GM12878 (cell line): Measurements from ENCODE around the gene DCUN1D4. TPM values are rescaled to one million over a fixed set of nuclear protein-coding genes. Genes with fewer than 3 reads are reported as not detected.

ENCODE experiments used
- ATAC-seq: fragments of 200-7000 bp; cut with Tn5 transposase; 3 replicates; pipeline ENCODE4 v1.9.1; 2020; ENCODE audit warnings: mild to moderate bottlenecking, moderate library complexity
- BruUV-seq: library from RNA; stranded (reverse); fragments of 400-500 nt; replicated peaks from 2 replicates; lab custom pipeline; 2021; lab: Mats Ljungman, UMichigan
- CTCF ChIA-PET: fragments of 300-600 bp; sonication (Branson Sonifier 250); formaldehyde crosslinking; extraction: SDS; loops from one replicate; lab custom pipeline; 2021; ENCODE audit warnings: inconsistent platforms; lab: Yijun Ruan, JAX
- POLR2A ChIA-PET: fragments of 350-600 bp; formaldehyde crosslinking; extraction: SDS; loops from one replicate; lab custom pipeline; 2021; ENCODE audit warnings: inconsistent platforms; lab: Charles Lee
- RAD21 ChIA-PET: fragments of 300-600 bp; sonication (Branson Sonifier 250); formaldehyde crosslinking; loops from one replicate; lab custom pipeline; 2023; ENCODE audit warnings: antibody characterized with exemption; ENCODE audit not compliant: unreplicated experiment; lab: Charles Lee
- SMC1A ChIA-PET: fragments of 300-600 bp; sonication (Branson Sonifier 250); formaldehyde crosslinking; loops from one replicate; lab custom pipeline; 2023; ENCODE audit not compliant: unreplicated experiment, uncharacterized antibody; lab: Charles Lee
- DNase-seq: peaks from one replicate; pipeline ENCODE4 v3.0.0-alpha.2; 2011; ENCODE audit warnings: low read depth, low spot score
- FAIRE-seq: peaks from 3 replicates; lab custom pipeline; 2011; peaks lifted over from hg19 to GRCh38; lab: Jason Lieb, UNC
- H2AFZ ChIP-seq: 2 replicates; pipeline ENCODE4 v1.6.0; 2011; ENCODE audit warnings: low read depth, low read length, control low read depth; ENCODE audit not compliant: control insufficient read depth
- H3K27ac ChIP-seq: 2 replicates; pipeline ENCODE4 v1.5.1; 2011; ENCODE audit warnings: control low read depth; ENCODE audit not compliant: control insufficient read depth, insufficient read depth
- H3K27me3 ChIP-seq, 2 experiments: replicated peaks in 1 of 2; 2 replicates each; pipeline versions ENCODE4 v1.6.0 to v1.6.1; 2011; ENCODE audit warnings: low read length in 1 of 2; ENCODE audit not compliant: control insufficient read depth in 2 of 2, insufficient read depth in 2 of 2
- H3K36me3 ChIP-seq, 2 experiments: 2 replicates each; pipeline ENCODE4 v1.5.1; 2011; ENCODE audit warnings: low read length in 1 of 2; ENCODE audit not compliant: control insufficient read depth in 2 of 2, insufficient read depth in 2 of 2
- H3K4me1 ChIP-seq: 2 replicates; pipeline ENCODE4 v1.6.1; 2011; ENCODE audit warnings: mild to moderate bottlenecking, low read length, moderate library complexity, mixed read lengths; ENCODE audit not compliant: control insufficient read depth, insufficient read depth
- H3K4me2 ChIP-seq: 2 replicates; pipeline ENCODE4 v1.6.0; 2011; ENCODE audit warnings: control low read depth; ENCODE audit not compliant: control insufficient read depth, insufficient read depth
- H3K4me3 ChIP-seq: fragments of 200-600 bp; sonication (generic); 2 replicates; pipeline ENCODE4 v1.5.1; 2016
- H3K79me2 ChIP-seq: 2 replicates; pipeline ENCODE4 v1.6.0; 2011; ENCODE audit warnings: low read length; ENCODE audit not compliant: control insufficient read depth, insufficient read depth
- H3K9ac ChIP-seq: 2 replicates; pipeline ENCODE4 v1.8.0; 2011; ENCODE audit warnings: low read length, control low read depth, mixed read lengths; ENCODE audit not compliant: control insufficient read depth, insufficient read depth
- H3K9me3 ChIP-seq: replicated peaks from 3 replicates; pipeline ENCODE4 v1.5.1; 2011; ENCODE audit warnings: mild to moderate bottlenecking, low read length; ENCODE audit not compliant: control insufficient read depth, insufficient read depth
- H4K20me1 ChIP-seq: 2 replicates; pipeline ENCODE4 v1.6.0; 2011; ENCODE audit not compliant: control insufficient read depth, insufficient read depth
- ATF7 ChIP-seq: fragments of 450-650 bp; IDR thresholded peaks from 2 replicates; pipeline ENCODE4 v1.6.1; 2016; ENCODE audit warnings: low read depth, mild to moderate bottlenecking
- CBFB ChIP-seq: IDR thresholded peaks from 2 replicates; pipeline ENCODE4 v1.6.1; 2016; ENCODE audit warnings: antibody characterized with exemption, low read depth
- CHD1 ChIP-seq: IDR thresholded peaks from 2 replicates; pipeline ENCODE4 v1.6.1; 2012; ENCODE audit warnings: low read depth, low read length, improper control_type of control experiment
- CTCF ChIP-seq, 3 experiments: IDR thresholded peaks in 2 of 3; conservative IDR thresholded peaks in 1 of 3; 2 replicates each; pipeline ENCODE4 v1.5.1; 2011; ENCODE audit warnings: low read depth in 3 of 3, low read length in 3 of 3, mild to moderate bottlenecking in 3 of 3, control low read depth in 2 of 3, moderate library complexity in 2 of 3, inconsistent platforms in 1 of 3, mixed read lengths in 1 of 3; ENCODE audit not compliant: control insufficient read depth in 2 of 3, insufficient read depth in 1 of 3; ENCODE audit errors: extremely low read depth in 1 of 3
- DPF2 ChIP-seq: fragments of 450-650 bp; IDR thresholded peaks from 2 replicates; pipeline ENCODE4 v1.6.1; 2017; ENCODE audit warnings: mild to moderate bottlenecking
- E2F8 ChIP-seq: fragments of 450-650 bp; IDR thresholded peaks from 2 replicates; pipeline ENCODE4 v1.6.1; 2018; ENCODE audit warnings: mild to moderate bottlenecking, low read depth, moderate library complexity; ENCODE audit not compliant: partially characterized antibody
- ELK1 ChIP-seq: IDR thresholded peaks from 2 replicates; pipeline ENCODE4 v1.6.1; 2012; ENCODE audit warnings: low read depth, low read length, improper control_type of control experiment
- IRF3 ChIP-seq: fragments of 450-650 bp; IDR thresholded peaks from 2 replicates; pipeline ENCODE4 v1.6.1; 2014; ENCODE audit warnings: mild to moderate bottlenecking
- MTA3 ChIP-seq: IDR thresholded peaks from 2 replicates; pipeline ENCODE4 v1.6.1; 2012; ENCODE audit warnings: low read length, inconsistent platforms, borderline replicate concordance
- PAX8 ChIP-seq: fragments of 450-650 bp; IDR thresholded peaks from 2 replicates; pipeline ENCODE4 v1.6.1; 2017; ENCODE audit warnings: mild to moderate bottlenecking, moderate library complexity
- POLR2AphosphoS2 ChIP-seq: IDR thresholded peaks from 2 replicates; pipeline ENCODE4 v1.6.1; 2011; ENCODE audit warnings: low read depth, mild to moderate bottlenecking, low read length, improper control_type of control experiment, moderate library complexity
- RAD51 ChIP-seq: fragments of 450-650 bp; IDR thresholded peaks from 2 replicates; pipeline ENCODE4 v1.6.1; 2016; ENCODE audit warnings: moderate library complexity, mild to moderate bottlenecking, inconsistent platforms
- RELA ChIP-seq: fragments of 450-650 bp; IDR thresholded peaks from 2 replicates; pipeline ENCODE4 v1.8.0; 2014; ENCODE audit warnings: borderline replicate concordance; ENCODE audit not compliant: partially characterized antibody
- SPI1 ChIP-seq: IDR thresholded peaks from 2 replicates; pipeline ENCODE4 v1.6.1; 2011; ENCODE audit warnings: low read depth, mild to moderate bottlenecking, low read length, moderate library complexity, borderline replicate concordance; ENCODE audit not compliant: insufficient read depth
- YY1 ChIP-seq: IDR thresholded peaks from 2 replicates; pipeline ENCODE4 v1.6.1; 2011; ENCODE audit warnings: low read depth, mild to moderate bottlenecking, low read length
- in situ Hi-C: fragments of 300-500 bp; cut with MboI; formaldehyde crosslinking; loops from 9 replicates; pipeline ENCODE4 v1.14.3; 2018; ENCODE audit warnings: mixed read lengths
- intact Hi-C: fragments of 100-400 bp; cut with micrococcal nuclease; formaldehyde crosslinking; loops from one replicate; pipeline ENCODE4 v1.14.2; 2022; ENCODE audit not compliant: unreplicated experiment
- polyA plus RNA-seq, 11 experiments: library from polyadenylated mRNA; depleted of rRNA in 4 of 11; unstranded in 6 of 11; stranded (reverse) in 5 of 11; fragments of >200 nt; fragmentation: Nextera tagmentation in 4 of 11; fragmentation: Illumina TruSeq in 1 of 11; extraction: Ambion mirVana in 4 of 11; extraction: Trizol in 1 of 11; gene quantifications; 1 replicate in 1 of 11; 2 replicates in 10 of 11; pipeline versions ENCODE4 v1.2.1 to v1.2.3, GENCODE V29; 2011 to 2016; ENCODE audit warnings: inconsistent platforms in 2 of 11, missing spikeins in 2 of 11, low read depth in 1 of 11
- total RNA-seq, 4 experiments: library from RNA; depleted of rRNA in 3 of 4; stranded (reverse); fragments of >200 nt in 3 of 4; fragmentation: Illumina TruSeq in 1 of 4; extraction: Trizol in 1 of 4; gene quantifications; 2 replicates each; pipeline versions ENCODE4 v1.2.1 to v1.2.3, GENCODE V29; 2013 to 2021

DCUN1D4 gene
- total and polyA plus RNA-seq, 10 of the 15 experiments (the other 5 are each of a cell fraction or from before 2014, with no cell fraction given): 7.1 to 62.6 (median 16.8) TPM

GRCh38 chr4:51831133-51831532 is 11.8 kb upstream of the DCUN1D4 start (continued):
- TF ChIP-seq YY1 (peak; percentile 66; the same call in 1 of the 2 replicates), ELK1 (no peak), CTCF (IDR thresholded peaks at IDR 0.05 in 2 of 3, conservative IDR thresholded peaks at IDR 0.05 in 1 of 3; ENCODE audit: control insufficient read depth in 2 of 3, extremely low read depth in 1 of 3, insufficient read depth in 1 of 3, low read depth in 3 of 3, low read length in 3 of 3) (peak; percentile 66 to 79 (median 68); a peak in 5 of 6 replicates), IRF3 (no peak)

GRCh38 chr4:51833236-51833635 is 9.7 kb upstream of the DCUN1D4 start:
- Histone ChIP-seq H3K79me2 (no peaks in the 10 kb centered on the region), H3K4me2 (no peak overlapping the region), H2AFZ (no peak overlapping the region), H3K27me3 (no peaks in the 10 kb centered on the region), H3K4me3 (no peak overlapping the region), H3K9ac (no peak overlapping the region), H3K4me1 (no peaks in the 10 kb centered on the region), H3K9me3 (no peaks in the 10 kb centered on the region), H3K36me3 (no peaks in the 10 kb centered on the region), H4K20me1 (no peaks in the 10 kb centered on the region), H3K27ac (no peak overlapping the region)
- no TSS peak for BruUV-seq
- POLR2A ChIA-PET: no interaction called here
- CTCF ChIA-PET: interaction anchor here (0.7 to 3.2 kb wide), 8 partner anchors 8 to 193 kb away, joined by 3 to 12 read pairs (median 4); no protein-coding TSS in a partner anchor
- RAD21 ChIA-PET: interaction anchor here (0.7 to 1.4 kb wide), 3 partner anchors 14 to 230 kb away, joined by 3 to 4 read pairs (median 3); no protein-coding TSS in a partner anchor
- DNase-seq: no peak
- FAIRE-seq: no peak
- TF ChIP-seq POLR2AphosphoS2: no peak
- TF ChIP-seq E2F8: no peak
- TF ChIP-seq RELA: no peak
- TF ChIP-seq MTA3: no peak
- no peak for TF ChIP-seq SPI1
- TF ChIP-seq CHD1: no peak
- TF ChIP-seq ATF7: no peak
- no peak for TF ChIP-seq DPF2
- no peak for TF ChIP-seq RAD51
- no peak for TF ChIP-seq CBFB
- TF ChIP-seq PAX8: no peak
- in situ Hi-C loops (no loop called here), intact Hi-C loops (no loop called here)
- SMC1A ChIA-PET: interaction anchor here (0.9 to 1.4 kb wide), 4 partner anchors 10 to 834 kb away, joined by 3 to 6 read pairs (median 4); partner anchors contain the start of gene DCUN1D4
- no peak for ATAC-seq
